Retinal pigment epithelial cell (primary cell): ENCODE data around the gene ERV3-1.
"Not testable (repeated sequence)": the region's sequence is repeated elsewhere in the genome, so short reads cannot be mapped to it uniquely, and the experiment has no call there.

Experiments
- DNase-seq: peaks from one replicate; pipeline ENCODE4 v3.0.0-alpha.2; 2010; ENCODE audit warnings: low read depth
- H3K4me3 ChIP-seq: 2 replicates; pipeline ENCODE4 v1.5.1; 2011; ENCODE audit warnings: mild to moderate bottlenecking, low read length, control low read depth, moderate library complexity
- TF ChIP-seq, protein P1 (sequence below): conservative IDR thresholded peaks from 2 replicates; pipeline ENCODE4 v1.5.1; 2011; ENCODE audit warnings: low read depth, low read length, control low read depth, inconsistent platforms

The ERV3-1 gene, protein sequence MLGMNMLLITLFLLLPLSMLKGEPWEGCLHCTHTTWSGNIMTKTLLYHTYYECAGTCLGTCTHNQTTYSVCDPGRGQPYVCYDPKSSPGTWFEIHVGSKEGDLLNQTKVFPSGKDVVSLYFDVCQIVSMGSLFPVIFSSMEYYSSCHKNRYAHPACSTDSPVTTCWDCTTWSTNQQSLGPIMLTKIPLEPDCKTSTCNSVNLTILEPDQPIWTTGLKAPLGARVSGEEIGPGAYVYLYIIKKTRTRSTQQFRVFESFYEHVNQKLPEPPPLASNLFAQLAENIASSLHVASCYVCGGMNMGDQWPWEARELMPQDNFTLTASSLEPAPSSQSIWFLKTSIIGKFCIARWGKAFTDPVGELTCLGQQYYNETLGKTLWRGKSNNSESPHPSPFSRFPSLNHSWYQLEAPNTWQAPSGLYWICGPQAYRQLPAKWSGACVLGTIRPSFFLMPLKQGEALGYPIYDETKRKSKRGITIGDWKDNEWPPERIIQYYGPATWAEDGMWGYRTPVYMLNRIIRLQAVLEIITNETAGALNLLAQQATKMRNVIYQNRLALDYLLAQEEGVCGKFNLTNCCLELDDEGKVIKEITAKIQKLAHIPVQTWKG

DNA sequence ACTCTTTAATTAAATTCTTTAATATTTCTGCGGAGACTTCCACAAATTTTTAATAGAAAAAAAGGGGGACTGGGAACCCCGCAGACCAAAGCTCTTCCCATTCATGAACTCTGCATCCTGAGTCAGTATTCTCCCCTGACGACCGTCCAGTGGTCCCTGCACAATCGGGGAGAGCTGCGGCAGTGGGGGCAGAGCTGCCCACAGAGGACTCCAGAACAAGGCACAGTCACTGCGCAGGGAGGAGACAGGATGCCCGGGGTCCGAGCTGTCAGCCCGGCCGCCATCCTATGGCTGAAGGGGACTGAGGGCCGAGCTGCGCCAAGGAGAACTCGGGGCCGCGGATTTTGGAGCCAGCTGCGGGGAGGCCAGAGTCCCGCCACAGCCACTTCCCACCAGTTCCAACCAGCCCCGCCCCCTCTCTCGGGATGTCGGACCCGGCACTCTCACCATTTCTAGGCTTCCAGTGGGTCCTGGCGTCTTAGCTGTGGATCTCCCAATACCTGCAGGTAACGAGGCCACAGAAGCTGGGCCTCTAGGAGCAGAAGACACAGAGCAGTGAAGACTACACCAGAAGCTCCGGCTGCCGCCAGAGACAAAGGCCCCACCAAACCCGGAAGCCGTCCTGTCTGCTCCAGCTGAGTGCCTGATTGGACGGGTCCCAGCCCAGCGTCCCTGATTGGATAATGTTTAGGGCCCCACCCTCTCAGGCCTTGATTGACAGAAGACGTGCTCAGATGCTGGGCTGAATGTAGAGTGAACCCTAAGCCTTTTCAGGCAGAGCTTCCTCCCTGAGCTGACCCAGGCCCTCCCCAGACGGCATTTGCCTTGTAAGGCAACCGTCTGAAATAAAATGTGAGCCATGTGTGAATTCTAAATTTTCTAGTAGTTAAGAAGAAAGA is at the start of gene ERV3-1:
TSS of gene ERV3-1 (minus strand) at position 594 of the 899 bp plus-strand sequence. CDS start 13,661 bp downstream, outside the sequence.
- TF ChIP-seq, protein P1, sequence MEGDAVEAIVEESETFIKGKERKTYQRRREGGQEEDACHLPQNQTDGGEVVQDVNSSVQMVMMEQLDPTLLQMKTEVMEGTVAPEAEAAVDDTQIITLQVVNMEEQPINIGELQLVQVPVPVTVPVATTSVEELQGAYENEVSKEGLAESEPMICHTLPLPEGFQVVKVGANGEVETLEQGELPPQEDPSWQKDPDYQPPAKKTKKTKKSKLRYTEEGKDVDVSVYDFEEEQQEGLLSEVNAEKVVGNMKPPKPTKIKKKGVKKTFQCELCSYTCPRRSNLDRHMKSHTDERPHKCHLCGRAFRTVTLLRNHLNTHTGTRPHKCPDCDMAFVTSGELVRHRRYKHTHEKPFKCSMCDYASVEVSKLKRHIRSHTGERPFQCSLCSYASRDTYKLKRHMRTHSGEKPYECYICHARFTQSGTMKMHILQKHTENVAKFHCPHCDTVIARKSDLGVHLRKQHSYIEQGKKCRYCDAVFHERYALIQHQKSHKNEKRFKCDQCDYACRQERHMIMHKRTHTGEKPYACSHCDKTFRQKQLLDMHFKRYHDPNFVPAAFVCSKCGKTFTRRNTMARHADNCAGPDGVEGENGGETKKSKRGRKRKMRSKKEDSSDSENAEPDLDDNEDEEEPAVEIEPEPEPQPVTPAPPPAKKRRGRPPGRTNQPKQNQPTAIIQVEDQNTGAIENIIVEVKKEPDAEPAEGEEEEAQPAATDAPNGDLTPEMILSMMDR = no peak
- peak; percentile 91 for DNase-seq
- peak within 1 kb of the TSS; percentile 90 for H3K4me3 ChIP-seq

DNA sequence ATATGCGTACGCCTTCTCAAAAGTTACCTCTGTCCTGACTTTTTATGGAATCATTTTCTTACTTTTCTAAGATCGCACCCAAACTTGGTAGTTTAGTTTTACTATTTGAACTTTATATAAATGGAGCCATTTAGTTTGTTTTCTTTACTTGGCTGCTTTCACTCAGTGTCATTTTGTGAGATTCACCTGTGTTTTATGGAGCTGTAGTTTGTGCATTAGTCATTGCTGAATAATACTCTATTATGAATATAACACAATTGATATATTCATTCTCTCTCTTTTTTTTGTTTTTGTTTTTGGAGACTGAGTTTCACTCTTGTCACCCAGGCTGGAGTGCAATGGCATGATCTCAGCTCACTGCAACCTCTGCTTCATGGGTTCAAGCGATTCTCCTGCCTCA is 49.3 kb upstream of the ERV3-1 start:
- H3K4me3 ChIP-seq, DNase-seq: not testable (repeated sequence)

DNA sequence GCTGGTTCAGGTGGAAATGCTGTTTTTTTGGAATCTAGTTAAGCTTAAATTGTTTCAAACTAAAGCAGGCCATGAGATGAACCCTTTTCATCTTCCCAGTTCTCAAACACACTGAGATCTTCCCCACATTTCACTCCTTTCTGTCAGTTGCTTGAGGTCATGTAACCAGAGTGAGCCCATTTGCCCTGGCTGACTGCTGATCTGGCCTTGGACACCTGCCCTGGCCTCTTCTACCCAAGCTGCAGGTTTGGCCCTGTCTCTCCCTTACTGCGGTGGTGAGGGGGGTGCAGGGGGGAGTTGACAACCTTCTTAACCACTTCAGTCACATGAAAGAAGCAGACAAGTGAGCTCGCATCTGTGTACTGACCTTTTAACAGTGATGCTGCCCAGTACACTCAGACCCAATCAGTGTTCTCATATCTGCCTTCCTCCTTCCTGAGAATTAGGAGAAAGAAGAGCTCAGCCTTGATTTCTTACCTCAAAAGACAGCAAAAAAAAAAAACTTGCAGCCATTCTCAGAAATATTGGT is 48.0 kb upstream of the ERV3-1 start:
- DNase-seq = not testable (repeated sequence)

DNA sequence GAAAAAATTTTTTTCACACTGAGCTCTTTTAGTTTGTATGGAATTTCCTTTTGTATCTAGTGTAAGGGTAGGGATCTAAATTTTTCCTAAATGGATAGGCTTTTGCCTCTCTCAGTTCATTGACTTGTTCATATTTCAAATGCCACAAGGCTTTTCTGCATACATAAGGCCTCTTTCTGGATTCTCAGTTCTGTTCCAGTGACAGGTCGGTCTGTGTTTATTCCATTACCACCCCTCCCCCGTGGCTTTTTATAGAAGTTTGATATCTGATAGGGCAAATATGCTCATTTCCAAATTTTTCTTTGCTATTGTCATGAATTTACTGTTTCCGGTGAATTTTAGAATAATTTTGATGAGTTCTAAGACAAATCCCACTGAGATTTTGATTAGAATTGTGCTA is 45.2 kb upstream of the ERV3-1 start:
- DNase-seq, H3K4me3 ChIP-seq: not testable (repeated sequence)

More for the DNA sequence above, 48.0 kb upstream of the ERV3-1 start:
- H3K4me3 ChIP-seq = not testable (repeated sequence)

DNA sequence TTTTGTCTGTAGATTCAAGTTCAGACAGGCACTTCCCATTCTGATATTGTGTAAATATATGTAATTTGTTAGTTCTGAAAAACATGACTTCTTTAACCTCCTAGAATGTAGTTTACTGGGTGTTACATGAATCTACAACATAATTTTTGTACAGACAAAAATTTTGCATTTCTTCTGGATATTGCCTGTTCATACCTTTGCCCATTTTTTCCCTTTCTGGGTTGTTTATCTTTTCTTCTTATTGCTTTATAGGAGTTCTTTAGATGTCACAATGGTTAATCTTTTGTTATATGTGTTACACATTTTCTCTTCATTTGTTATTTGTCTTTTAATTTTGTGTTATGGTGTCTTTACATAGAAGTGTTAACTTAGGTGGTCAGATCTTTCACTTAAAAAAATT is 44.7 kb upstream of the ERV3-1 start:
- H3K4me3 ChIP-seq, DNase-seq: not testable (repeated sequence)

DNA sequence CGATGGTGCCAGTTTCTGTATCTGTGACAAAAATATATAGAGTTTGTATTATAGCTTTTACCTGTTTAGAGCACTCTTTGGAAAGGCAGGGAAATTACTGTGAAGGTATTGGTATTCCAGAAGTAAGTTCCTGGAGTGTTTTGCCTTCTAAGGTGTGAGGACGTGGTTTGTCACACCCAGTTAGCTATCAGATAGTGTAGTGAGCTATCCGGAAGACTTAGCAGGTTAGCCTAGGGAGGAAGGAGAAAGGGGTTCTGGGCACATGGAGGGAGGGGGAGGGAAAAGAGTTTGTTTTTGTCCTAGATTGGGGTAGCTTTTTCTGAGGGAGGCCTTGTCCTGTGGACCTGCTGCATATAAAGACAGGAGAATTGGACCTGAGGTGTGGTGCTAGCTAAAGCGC is 39.8 kb upstream of the ERV3-1 start:
- H3K4me3 ChIP-seq, DNase-seq: not testable (repeated sequence)

DNA sequence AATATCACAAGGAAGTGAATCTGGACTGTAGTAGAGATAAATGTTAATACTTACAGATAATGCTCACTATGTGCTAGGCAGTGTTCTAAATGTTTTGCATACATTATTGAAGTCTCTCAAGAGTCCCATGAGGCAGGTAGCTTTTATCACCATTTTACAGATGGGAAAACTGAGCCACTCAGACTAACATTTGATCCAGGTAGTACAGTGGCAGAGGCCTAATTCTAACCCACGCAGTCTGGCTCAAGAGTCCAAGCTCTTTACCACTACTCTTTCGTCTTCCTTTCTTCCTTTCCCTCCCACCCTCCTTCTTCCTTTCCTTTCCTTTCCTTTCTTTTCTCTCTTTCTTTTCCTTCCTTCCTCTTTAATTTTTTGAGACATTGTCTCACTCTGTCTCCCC is 39.1 kb upstream of the ERV3-1 start:
- not testable (repeated sequence) for H3K4me3 ChIP-seq, DNase-seq

DNA sequence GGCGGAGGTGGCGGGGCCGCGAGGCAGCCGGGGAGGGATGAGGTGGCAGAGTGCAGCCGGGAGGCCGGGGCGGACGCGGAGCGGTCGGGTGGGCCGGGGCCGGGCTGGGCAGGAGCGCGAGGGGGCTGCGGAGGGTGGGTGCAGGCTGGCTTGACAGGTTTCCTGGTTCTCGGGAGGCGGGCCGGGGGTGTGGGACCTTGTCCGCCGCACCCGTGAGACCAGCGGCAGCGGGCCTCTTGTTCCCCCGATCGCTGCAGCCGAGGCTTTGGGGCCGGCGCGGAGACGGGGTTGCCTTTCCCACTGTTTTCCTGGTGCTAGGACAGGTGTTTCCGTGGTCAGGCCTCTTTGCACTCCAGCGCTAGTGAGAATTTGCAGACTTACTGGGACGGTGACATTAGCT is 32.3 kb upstream of the ERV3-1 start:
- H3K4me3 ChIP-seq = peak overlapping the region; percentile 81
- DNase-seq = not testable (repeated sequence)

DNA sequence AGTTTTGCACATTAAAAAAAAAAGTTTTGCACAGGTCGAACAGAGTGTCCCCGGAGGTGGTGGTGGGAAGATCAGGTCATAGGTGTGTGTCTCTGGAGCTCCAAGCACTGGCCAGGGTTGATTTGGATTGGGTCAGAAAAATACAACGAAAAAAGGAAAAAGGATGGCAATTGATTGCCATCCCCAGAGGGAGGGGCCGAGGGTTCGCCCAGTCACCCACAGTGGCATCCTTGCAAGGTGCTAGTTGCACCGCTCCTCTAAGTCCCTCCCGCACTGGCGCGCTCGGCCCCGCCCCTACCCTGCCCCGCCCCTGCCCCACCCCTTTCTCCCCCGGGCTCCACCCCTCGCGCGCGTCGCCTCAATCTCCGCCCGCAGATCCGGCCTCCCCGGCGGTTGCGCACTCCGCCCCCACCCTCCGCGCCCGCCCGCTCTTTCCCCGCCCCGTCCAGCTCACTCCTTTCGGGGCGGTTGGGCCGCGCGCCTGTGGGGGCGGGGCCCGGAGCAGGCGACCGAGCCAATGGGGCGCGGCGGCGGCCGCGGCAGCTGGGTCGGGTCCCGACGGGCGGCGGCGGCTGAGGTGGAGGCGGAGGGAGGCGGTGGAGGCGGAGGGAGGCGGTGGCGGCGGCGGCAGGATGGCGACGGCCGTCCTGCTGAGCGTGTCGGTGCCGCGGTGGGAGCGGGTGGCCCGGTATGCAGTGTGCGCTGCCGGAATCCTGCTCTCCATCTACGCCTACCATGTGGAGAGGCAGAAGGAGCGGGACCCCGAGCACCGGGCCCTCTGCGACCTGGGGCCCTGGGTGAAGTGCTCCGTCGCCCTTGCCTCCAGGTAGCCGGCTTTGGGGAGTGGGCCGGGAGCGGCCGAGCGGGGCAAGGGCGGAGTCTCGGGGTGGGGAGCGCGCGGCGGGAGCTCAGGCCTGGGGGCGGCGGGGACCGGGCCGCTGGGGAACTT is 31.5 kb upstream of the ERV3-1 start:
- DNase-seq = peak; percentile 64
- TF ChIP-seq, protein P1 = no peak
- H3K4me3 ChIP-seq = peak overlapping the region; percentile 67

DNA sequence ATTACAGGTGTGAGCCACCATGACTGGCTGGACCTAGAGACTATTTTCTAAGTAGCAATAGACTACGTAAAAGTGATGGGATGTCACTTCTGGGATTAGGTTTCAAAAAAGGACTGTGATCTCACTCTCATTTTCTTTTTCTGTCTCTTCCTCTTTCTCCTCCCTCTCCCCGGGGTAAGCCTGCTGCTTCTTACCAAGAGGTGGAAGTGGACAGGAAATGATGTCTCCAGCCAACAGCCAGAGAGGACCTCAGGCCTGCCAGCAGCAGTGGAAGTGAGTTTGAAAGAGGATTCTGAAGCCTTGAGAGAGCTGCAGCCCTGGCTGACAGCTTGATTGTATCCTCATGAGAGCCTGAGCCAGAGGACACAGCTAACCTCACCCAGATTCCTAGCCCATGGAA is 30.0 kb upstream of the ERV3-1 start:
- not testable (repeated sequence) for DNase-seq, H3K4me3 ChIP-seq

DNA sequence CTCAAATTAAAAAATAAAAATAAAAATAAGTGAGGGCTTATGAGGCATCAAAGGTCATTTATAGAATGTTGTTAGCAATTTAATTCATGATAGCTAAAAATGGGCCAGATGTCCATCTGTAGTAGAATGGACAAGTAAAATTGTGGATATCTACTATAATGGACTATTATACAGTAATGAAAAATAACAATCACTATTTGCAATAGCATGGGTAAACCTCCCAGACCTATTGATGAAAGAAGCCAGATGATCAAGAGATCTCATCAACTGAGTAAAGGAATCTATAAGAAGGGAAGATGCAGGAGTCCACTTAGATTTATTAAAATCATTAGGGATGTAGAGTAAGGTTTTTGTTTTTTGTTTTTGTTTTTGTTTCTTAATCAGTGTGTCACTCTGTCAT is 29.0 kb upstream of the ERV3-1 start:
- DNase-seq, H3K4me3 ChIP-seq: not testable (repeated sequence)

DNA sequence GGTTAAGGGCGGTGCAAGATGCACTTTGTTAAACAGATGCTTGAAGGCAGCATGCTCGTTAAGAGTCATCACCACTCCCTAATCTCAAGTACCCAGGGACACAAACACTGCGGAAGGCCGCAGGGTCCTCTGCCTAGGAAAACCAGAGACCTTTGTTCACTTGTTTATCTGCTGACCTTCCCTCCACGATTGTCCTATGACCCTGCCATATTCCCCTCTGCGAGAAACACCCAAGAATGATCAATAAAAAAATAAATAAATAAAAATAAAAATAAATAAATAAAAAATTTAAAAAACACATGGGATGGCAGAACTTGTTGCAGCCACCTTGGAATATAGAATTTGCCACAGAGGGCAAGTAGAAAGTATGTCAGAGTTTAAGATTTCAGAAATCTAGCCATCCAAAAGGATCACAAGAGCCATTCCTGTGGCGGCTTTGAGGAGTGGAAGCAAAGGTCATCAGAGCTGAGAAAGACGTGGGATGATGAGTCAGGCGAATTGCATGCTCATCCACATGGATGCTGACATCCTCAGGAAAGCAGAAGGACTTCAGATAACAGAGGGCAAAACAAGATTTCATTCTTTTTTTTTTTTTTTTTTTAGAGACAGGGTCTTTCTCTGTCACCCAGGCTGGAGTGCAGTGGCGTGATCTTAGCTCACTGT is 27.8 kb upstream of the ERV3-1 start:
- not testable (repeated sequence) for H3K4me3 ChIP-seq, DNase-seq

DNA sequence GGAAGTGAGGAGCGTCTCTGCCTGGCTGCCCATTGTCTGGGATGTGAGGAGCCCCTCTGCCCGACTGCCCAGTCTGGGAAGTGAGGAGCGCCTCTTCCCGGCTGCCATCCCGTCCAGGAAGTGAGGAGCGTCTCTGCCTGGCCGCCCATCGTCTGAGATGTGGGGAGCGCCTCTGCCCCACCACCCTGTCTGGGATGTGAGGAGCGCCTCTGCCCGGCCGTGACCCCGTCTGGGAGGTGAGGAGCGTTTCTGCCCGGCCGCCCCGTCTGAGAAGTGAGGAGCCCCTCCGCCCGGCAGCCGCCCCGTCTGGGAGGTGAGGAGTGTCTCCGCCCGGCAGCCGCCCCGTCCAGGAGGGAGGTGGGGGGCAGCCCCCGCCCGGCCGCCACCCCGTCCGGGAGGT is 26.9 kb upstream of the ERV3-1 start:
- DNase-seq, H3K4me3 ChIP-seq: not testable (repeated sequence)

DNA sequence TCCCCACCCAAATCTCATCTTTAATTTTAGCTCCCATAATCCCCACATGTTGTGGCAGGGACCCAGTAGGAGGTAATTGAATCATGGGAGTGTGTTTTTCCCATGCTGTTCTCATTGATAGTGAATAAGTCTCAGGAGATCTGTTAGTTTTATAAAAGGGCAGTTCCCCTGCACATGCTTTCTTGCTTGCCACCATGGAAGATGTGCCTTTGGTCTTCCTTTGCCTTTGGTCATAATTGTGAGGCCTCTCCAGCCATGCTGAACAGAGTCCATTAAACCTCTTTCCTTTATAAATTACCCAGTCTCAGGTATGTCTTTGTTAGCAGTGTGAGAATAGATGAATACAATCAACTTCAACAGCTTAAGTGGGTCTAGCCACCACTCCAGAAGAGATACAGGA is 18.5 kb upstream of the ERV3-1 start:
- DNase-seq, H3K4me3 ChIP-seq: not testable (repeated sequence)

DNA sequence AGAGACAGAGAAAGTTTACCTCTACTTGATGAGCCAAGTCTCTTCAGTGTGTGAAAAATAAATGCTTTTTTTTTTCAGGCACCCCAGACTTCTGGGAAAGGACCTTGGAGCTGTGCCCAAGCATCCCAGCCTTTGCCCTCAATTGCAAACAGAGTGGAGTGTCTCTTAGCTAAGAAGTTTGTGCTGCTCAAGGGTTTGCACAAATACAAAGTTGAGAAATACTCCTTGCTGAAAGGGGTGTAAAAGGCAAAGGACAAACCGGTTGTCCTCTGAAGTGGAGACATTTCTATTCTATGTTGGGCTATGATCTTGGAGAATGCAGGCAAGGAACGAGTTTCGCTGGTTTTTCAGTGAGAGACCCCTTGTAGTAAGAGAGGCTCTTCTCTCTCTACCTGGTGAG is 14.5 kb upstream of the ERV3-1 start:
- not testable (repeated sequence) for DNase-seq, H3K4me3 ChIP-seq
